GM18505 (cell line): ENCODE measurements around the gene SIAE.

Experiments used
- ATAC-seq: cut with Tn5 transposase; IDR thresholded peaks from one replicate; pipeline ENCODE4 v1.9.1; 2021; ENCODE audit not compliant: unreplicated experiment
- POLR2A ChIP-seq: IDR thresholded peaks from 4 replicates; pipeline ENCODE4 v1.6.1; 2011; ENCODE audit warnings: borderline replicate concordance; ENCODE audit not compliant: insufficient read depth, insufficient read length; ENCODE audit errors: extremely low read depth

SIAE gene

DNA sequence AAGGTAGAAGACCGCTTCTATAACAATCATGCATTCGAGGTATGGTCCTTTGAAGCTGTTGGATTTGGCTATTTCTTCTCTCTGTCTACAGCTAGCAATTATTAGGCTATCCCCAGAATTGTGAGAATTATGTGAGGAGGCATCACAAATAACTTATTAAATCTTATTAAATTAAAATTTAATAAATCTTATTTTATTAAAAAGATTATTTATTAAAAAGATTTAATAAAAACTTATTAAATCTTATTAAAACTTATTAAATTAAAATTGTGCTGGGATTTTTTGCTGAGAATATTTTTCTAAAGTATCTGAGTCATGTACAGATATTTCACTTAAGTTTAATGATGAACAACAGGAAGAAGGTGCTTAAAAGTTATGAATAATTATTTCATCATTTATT is 7.9 kb upstream of the SIAE start:
- no peak for ATAC-seq
- no peak for TF ChIP-seq POLR2A

DNA sequence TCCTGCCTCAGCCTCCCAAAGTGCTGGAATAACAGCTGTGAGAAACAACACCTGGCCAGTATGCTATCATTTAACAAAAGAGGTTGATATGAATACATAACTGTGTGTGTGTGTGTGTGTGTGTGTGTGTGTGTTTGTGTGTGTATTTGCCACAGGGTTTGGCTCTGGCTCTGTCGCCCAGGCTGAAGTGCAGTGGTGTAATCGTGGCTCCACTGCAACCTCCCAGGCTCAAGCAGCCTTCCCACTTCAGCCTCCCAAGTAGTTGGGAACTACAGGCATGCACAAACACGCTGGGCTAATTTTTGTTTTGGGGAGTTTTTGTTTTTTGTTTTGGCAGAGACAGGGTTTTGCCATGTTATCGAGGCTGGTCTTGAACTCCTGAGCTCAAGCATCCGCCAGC is 4.9 kb upstream of the SIAE start:
- ATAC-seq: no peak

DNA sequence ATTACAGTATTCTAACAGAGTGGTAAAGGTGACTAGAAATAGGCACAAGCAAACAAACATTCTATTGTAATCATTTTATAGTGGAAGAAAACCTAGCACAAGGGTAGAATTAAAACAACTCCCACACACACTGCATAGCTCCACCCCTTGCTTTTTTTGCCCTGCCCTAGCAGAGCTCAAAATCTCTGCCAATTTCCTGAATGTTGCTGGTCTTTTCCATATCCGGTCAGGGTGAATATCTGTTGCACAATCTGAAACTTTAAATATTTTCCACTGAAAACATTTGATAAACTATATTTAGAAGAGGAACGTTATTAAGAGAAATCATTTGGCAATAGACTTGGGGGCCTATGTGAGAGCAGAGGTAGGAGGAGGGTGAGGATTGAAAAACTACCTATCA is 2.8 kb upstream of the SIAE start:
- TF ChIP-seq POLR2A: no peak
- ATAC-seq: no peak

More for the DNA sequence above, 4.9 kb upstream of the SIAE start:
- no peak for TF ChIP-seq POLR2A

DNA sequence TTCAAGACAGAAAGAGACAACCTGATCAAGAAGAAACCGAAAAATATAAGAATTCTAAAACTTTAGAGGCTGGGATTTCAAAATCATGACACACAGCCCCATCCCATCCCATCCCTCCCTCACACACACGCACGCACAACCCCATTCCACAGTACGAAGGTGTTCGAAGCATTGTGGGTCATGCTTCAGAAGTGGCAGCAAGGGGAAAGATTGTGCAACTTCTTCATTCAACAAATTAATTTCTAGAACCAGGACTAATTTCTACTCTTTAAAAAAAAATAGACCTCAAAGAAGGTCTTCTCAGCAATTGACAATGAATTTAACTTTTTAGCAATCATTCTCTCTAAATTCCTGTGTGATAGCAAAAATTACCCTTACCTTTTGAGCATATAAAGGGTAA is 1.0 kb upstream of the SIAE start:
- no peak for ATAC-seq
- TF ChIP-seq POLR2A: no peak

DNA sequence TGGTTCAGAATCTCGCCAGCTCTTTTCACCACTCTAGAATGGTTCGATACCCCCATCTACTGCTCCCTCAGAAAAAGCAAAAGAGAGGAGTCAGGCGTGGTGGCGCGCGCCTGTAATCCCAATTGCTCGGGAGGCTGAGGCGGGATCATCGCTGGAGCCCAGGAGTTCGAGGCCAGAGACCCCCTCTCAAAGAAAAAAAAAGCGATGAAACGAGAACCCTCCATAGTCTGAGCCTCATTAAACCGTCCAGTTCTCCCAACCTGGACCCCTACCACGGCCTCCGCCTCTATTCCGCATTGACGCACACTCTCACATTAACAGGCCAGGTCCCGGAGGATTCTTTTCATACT is 604 bp upstream of the SIAE start:
- TF ChIP-seq POLR2A: no peak
- no peak for ATAC-seq

DNA sequence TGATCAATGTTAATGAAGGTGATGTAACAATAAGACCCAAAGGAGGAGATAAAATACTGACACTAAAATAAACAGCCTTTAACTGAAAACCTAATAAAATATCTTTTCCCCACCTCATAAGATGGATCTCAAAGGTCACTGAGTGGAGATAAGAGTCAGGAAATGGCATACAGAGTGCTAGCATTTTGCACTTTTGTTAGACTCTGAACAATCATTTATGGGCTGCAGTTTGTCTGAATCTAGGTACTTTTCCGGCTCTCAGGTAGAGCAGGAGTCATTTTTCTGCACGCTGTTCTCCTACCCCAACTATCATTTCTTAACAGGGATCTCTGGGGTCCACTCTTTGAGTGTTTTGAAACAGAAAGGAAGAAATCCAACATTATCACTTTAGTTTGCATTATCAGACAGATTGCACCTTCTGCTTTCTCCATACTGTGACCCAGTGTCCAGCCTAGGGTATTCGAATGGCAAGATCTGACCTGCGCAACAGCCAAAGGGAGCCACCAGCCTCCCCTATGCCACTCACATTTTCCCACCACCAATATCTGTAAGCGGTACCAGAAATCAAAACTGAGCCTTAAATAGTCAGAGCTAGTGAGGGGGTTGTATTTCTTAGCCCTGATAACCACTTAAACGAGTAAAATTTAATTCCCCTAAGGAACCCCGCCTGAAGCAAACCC is 863 bp downstream of the SIAE start:
- no peak for TF ChIP-seq POLR2A
- no peak for ATAC-seq

DNA sequence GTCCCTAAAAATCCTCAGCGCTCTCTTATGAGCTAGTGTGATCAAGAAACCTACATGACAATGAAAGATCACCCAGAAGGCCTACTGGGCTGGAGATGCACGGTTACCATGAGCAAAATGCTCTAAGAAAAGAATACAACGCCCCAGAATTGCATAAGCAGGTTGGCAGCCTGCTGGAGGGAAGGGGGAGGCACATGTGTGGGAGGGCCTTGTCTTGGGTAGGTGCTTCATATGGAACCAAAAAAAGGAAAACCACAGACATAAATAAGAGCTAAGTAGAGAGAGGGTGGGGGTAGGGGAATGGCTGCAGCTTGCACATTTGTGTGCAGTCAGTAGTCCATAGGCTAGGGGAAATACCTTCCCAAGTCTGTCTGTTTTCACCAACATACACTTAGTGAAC is 2.8 kb downstream of the SIAE start:
- ATAC-seq: peak; percentile 41

DNA sequence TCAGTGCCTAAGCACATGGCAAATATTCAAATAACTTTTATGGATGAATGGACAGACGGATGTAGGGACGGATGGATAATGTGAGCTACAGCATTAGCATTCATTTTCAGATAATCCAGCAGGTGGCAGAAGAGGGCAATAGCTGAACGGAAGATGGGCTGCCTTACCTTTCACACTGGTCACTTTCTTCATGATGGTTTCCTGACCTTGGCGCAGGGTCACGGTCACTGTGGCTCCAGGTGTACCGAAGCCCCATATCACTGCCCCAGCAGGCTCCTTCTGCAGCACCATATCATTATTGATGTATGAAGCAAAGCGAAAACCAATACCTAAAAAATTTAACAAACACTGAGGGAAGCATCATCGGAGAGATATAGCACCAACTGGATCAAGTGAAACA is 4.3 kb downstream of the SIAE start:
- no peak for ATAC-seq
- TF ChIP-seq POLR2A: no peak

More for the DNA sequence above, 2.8 kb downstream of the SIAE start:
- no peak for TF ChIP-seq POLR2A

DNA sequence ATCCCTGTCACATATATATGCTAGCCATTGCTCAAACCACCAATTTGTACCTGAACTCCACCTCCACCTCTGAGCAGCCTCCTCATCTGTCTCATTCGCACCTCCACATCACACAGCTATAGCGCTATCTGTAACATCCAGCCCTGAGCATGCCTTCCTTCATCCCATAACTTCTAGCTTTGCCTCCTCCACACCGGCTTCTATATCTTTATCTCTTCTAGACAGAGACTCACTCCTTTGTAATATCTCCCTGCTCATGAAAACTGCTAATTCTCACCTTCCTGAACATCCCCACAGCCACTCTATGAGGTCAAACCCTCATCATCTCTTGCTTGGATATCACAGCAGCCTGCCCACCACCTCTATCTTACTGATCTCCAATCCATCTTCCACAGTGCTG is 5.9 kb downstream of the SIAE start:
- TF ChIP-seq POLR2A: no peak
- ATAC-seq: no peak

DNA sequence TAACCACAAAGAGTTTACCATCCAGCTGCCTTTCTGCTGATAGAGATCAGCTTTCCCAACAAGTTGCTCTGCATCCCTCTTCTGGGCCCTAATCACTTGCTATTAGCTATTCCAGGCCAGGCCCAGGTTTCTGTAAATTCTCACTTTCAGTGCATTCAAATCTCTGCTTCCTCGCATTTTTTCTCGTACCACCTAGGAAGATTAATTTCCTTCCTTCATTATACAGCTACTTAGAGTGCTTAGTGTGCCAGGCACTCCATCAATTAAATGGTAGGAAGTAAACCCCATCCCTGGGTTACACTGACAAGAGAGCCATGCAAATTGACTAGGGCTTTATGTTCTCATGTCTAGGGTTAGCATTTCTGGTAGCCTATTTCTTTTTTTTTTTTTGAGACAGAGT is 9.7 kb downstream of the SIAE start:
- no peak for ATAC-seq
- no peak for TF ChIP-seq POLR2A

DNA sequence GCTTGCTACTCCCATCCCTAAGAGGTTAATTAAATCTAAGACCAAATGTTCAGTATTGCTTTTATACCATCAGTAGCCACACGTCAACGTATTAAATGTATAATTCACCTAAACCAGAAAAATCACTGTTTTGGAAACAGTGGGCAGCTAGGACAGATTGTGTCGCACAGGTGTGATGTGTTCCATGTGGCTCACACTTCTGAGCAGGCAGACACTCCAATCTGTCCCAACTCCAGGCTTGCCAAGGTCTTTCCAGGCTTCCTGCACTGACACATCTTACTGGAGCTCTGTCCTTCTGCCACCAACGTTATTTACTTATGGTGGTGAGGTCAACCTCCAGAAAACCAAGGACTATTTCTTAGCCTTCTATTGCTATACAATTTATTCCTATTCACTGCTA is 11.4 kb downstream of the SIAE start:
- TF ChIP-seq POLR2A: no peak
- no peak for ATAC-seq

DNA sequence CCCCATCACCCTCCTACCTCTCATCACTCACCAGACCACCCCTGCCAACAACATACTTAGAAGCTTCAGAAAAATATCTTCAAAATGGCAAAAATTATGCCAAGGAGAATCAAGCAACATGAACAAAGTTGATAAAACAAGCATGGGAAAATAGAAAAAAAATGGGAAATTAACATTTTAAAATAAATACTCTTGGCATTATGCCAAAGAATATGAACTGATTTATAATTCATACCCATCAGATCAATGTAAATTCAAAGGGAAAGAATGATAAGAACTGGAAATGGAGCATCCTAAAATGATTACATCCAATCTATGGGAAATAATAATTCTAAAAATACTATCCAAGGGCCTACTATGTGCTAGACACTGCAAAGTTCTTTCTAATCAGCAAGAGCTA is 12.0 kb downstream of the SIAE start:
- TF ChIP-seq POLR2A: no peak
- ATAC-seq: no peak

DNA sequence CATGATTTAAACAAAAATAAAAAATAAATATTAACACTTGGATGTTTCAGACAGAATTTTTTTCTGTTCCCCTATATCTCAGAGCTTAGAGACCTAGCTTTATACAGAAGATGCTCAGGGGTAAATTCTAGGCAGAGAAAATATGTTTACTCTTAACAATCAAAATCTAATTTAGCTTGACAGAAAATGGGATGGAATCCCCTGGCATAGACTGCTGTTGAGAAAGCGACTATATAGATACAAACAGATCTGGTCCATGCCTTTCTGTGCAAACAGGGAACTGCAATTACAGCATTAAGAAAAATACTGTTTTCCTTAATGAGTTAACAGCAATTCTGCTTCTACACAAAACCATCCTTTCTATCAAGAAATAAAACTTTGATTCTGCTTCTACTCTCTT is 14.6 kb downstream of the SIAE start:
- ATAC-seq: no peak
- TF ChIP-seq POLR2A: no peak

DNA sequence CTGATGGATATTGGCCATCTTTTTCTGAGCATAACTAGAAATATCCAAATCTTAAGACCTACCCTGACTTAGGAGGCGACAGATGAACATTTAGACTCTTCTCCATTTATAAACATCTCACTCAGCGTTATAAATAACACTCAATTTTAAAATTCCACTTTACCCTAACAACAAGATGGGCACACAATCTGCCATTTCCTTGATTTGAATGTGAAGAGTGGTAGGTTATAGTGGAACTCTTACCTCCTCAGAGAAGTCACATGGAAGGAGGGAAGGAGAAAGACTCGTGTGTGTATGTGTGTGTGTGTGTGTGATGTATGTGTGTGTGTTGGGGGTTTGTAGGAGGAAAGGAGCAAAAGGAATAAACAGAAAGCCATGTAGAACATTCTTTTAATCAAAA is 15.0 kb downstream of the SIAE start:
- TF ChIP-seq POLR2A: no peak
- ATAC-seq: no peak

DNA sequence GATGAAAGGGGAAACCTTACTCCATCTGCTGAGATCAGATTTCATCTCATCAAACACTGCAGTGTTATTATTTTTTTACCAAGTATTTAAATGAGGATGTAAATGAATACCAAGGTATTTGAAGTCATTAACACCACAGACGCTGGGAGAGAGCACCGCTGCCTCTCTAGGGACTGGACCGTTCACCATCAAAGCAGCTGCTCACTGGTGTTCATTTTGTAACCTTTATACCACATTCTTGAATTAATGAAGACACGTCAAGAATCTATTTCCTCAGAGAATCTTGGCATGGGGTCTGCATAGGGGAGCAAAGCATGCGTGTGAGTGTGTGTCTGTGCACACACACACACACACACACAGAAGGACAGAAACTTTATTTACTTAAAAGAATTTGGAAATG is 15.6 kb downstream of the SIAE start:
- no peak for ATAC-seq
- no peak for TF ChIP-seq POLR2A

DNA sequence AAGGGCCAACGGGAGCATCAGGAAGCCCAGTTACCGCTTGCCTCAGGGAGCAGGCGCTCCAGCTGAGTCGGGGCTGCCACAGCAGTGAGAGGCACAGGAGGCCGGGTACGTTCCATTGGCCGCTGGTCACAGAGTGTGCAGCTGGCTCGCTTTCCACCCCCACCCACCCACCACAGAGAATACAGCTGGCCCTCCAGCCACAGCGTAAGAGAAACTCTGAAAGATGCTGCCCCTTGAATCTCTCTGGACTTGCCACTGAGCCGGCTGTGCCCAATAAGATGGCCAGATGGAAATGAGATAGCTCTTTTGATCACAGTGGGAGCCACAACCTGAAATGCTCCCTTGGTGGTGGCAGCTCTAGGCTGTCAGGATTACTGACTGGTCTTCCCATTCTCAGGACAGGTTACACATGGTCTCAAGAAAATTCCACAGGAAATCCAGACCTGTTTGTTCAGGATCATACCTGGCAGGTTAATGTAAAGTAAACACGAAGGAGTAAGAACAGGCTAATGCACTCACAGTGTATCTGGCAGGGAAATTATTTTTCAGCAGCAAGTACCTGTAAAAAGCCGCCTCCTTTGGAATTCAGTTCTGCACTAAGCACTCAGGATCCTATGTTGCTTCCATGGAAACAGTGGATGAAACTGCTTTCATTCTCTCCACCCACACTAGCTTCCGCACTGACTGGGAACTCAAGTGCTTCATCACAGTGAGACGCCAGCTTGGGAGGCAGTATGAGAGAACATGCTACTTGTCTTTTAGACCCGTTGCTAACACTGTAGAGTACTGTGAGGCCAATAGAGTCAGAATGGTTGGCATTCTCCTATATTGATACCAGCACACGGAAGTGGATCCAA is 16.5 kb downstream of the SIAE start:
- no peak for ATAC-seq
- TF ChIP-seq POLR2A: no peak
